Smooth muscle cell (in vitro differentiated cells): ENCODE measurements around the gene SLC16A9. TPM values are rescaled to one million over a fixed set of nuclear protein-coding genes. Genes with fewer than 3 reads are reported as not detected.

Experiments used
- DNase-seq: peaks from one replicate; lab custom pipeline; 2025; ENCODE audit not compliant: unreplicated experiment; lab: John Stamatoyannopoulos, UW
- H2AFZ ChIP-seq: fragments of 200-600 bp; sonication (generic); 2 replicates; pipeline ENCODE4 v1.6.0; 2016; ENCODE audit warnings: antibody characterized with exemption, low read depth, mild to moderate bottlenecking
- H3F3A ChIP-seq: fragments of 200-600 bp; sonication (generic); 2 replicates; pipeline ENCODE4 v1.6.0; 2017; ENCODE audit warnings: antibody characterized with exemption, low read depth
- H3K27ac ChIP-seq: fragments of 200-600 bp; sonication (generic); 2 replicates; pipeline ENCODE4 v1.5.1; 2016; ENCODE audit warnings: low read depth, mild to moderate bottlenecking
- H3K27me3 ChIP-seq: fragments of 200-600 bp; sonication (generic); 2 replicates; pipeline ENCODE4 v1.6.1; 2016; ENCODE audit warnings: low read depth, mild to moderate bottlenecking
- H3K36me3 ChIP-seq: fragments of 200-600 bp; sonication (generic); 2 replicates; pipeline ENCODE4 v1.5.1; 2016; ENCODE audit warnings: low read depth
- H3K4me1 ChIP-seq: fragments of 200-600 bp; sonication (generic); 2 replicates; pipeline ENCODE4 v1.5.1; 2016; ENCODE audit warnings: low read depth
- H3K4me2 ChIP-seq: fragments of 200-600 bp; sonication (generic); 2 replicates; pipeline ENCODE4 v1.6.0; 2016; ENCODE audit warnings: mild to moderate bottlenecking
- H3K4me3 ChIP-seq: fragments of 200-600 bp; sonication (generic); 2 replicates; pipeline ENCODE4 v1.5.1; 2016; ENCODE audit warnings: mild to moderate bottlenecking
- H3K79me2 ChIP-seq: fragments of 200-600 bp; sonication (generic); 2 replicates; pipeline ENCODE4 v1.6.0; 2016; ENCODE audit warnings: low read depth, mild to moderate bottlenecking
- H3K9ac ChIP-seq: fragments of 200-600 bp; sonication (generic); 2 replicates; pipeline ENCODE4 v1.6.0; 2016; ENCODE audit warnings: low read depth
- H3K9me3 ChIP-seq: fragments of 200-600 bp; sonication (generic); replicated peaks from 2 replicates; pipeline ENCODE4 v1.5.1; 2016; ENCODE audit warnings: low read depth
- H4K20me1 ChIP-seq: fragments of 200-600 bp; sonication (generic); 2 replicates; pipeline ENCODE4 v1.6.0; 2016; ENCODE audit warnings: low read depth
- CTCF ChIP-seq: fragments of 200-600 bp; sonication (generic); IDR thresholded peaks from 2 replicates; pipeline ENCODE4 v1.5.1; 2017; ENCODE audit warnings: borderline replicate concordance, mild to moderate bottlenecking, antibody characterized with exemption; ENCODE audit not compliant: insufficient read depth, poor library complexity, severe bottlenecking
- WGBS: methylation state at CpG from one replicate; pipeline ENCODE4 v1.1.7; 2016; ENCODE audit warnings: low lambda C conversion rate; 5-methylcytosine and 5-hydroxymethylcytosine counted together
- polyA plus RNA-seq: library from polyadenylated mRNA; unstranded; fragments of >200 nt; fragmentation: Nextera tagmentation; extraction: Ambion mirVana; gene quantifications from 2 replicates; pipeline ENCODE4 v1.2.1, GENCODE V29; 2016
- total RNA-seq: library from RNA; depleted of rRNA; stranded (reverse); fragments of >200 nt; gene quantifications from 2 replicates; pipeline ENCODE4 v1.2.3, GENCODE V29; 2014

SLC16A9 gene
- total and polyA plus RNA-seq, 2 experiments from 2014 or later: 0.90 to 2.1 TPM

- Histone ChIP-seq H3K4me1 (no peaks in the 10 kb centered on the region), H3K27ac (no peak overlapping the region), H4K20me1 (no peaks in the 10 kb centered on the region), H3K36me3 (no peaks in the 10 kb centered on the region), H3K9ac (no peak overlapping the region), H3K4me2 (no peak overlapping the region), H3K9me3 (no peaks in the 10 kb centered on the region), H3F3A (no peaks in the 10 kb centered on the region), H2AFZ (no peak overlapping the region), H3K4me3 (no peak overlapping the region), H3K79me2 (no peaks in the 10 kb centered on the region), H3K27me3 (no peaks in the 10 kb centered on the region)
- TF ChIP-seq CTCF: no peak
- no peak for DNase-seq
- 60% methylated on average over 4 of the region's 4 CpGs for WGBS
These were observed 91.0 kb downstream of the SLC16A9 start for GRCh38 chr10:59618666-59619065.

GRCh38 chr10:59617996-59618395 lies 91.7 kb downstream of the SLC16A9 start:
- 85% methylated on average over 1 of the region's 1 CpG for WGBS
- no peak overlapping the region for H2AFZ ChIP-seq
- H3K27ac ChIP-seq: no peak overlapping the region
- H3F3A ChIP-seq: no peaks in the 10 kb centered on the region
- H3K79me2 ChIP-seq: no peaks in the 10 kb centered on the region
- H3K27me3 ChIP-seq: no peaks in the 10 kb centered on the region
- H4K20me1 ChIP-seq: no peaks in the 10 kb centered on the region
- no peak overlapping the region for H3K4me2 ChIP-seq
- no peaks in the 10 kb centered on the region for H3K9me3 ChIP-seq
- H3K4me1 ChIP-seq: no peaks in the 10 kb centered on the region
- no peak for DNase-seq
- no peak for TF ChIP-seq CTCF
- no peaks in the 10 kb centered on the region for H3K36me3 ChIP-seq
- H3K9ac ChIP-seq: no peak overlapping the region
- no peak overlapping the region for H3K4me3 ChIP-seq

- Histone ChIP-seq H2AFZ (no peak overlapping the region), H3K79me2 (no peaks in the 10 kb centered on the region), H3F3A (no peaks in the 10 kb centered on the region), H3K4me1 (no peaks in the 10 kb centered on the region), H3K9ac (no peak overlapping the region), H3K9me3 (no peaks in the 10 kb centered on the region), H3K27ac (no peak overlapping the region), H3K27me3 (no peaks in the 10 kb centered on the region), H3K36me3 (no peaks in the 10 kb centered on the region), H3K4me2 (no peak overlapping the region), H3K4me3 (no peak overlapping the region), H4K20me1 (no peaks in the 10 kb centered on the region)
- DNase-seq: no peak
- TF ChIP-seq CTCF: no peak
These were observed 98.6 kb downstream of the SLC16A9 start for GRCh38 chr10:59611048-59611447.

GRCh38 chr10:59607970-59608369 lies 101.7 kb downstream of the SLC16A9 start:
- Histone ChIP-seq H3K9me3 (no peaks in the 10 kb centered on the region), H3K27me3 (no peaks in the 10 kb centered on the region), H3K79me2 (no peaks in the 10 kb centered on the region), H3K27ac (no peak overlapping the region), H2AFZ (no peak overlapping the region), H4K20me1 (no peaks in the 10 kb centered on the region), H3K9ac (no peak overlapping the region), H3K4me3 (no peak overlapping the region), H3F3A (no peaks in the 10 kb centered on the region), H3K4me1 (no peaks in the 10 kb centered on the region), H3K36me3 (no peaks in the 10 kb centered on the region), H3K4me2 (no peak overlapping the region)
- TF ChIP-seq CTCF: no peak
- WGBS: 86% methylated on average over 4 of the region's 4 CpGs
- no peak for DNase-seq
